GM21526 (cell line): Measurements from ENCODE around the gene MRFAP1L1.

Source experiments
- ATAC-seq: cut with Tn5 transposase; IDR thresholded peaks from one replicate; pipeline ENCODE4 v1.9.1; 2021; ENCODE audit warnings: moderate library complexity; ENCODE audit not compliant: unreplicated experiment, low FRiP score

MRFAP1L1 gene

GRCh38 chr4:6665320-6665654, 44.4 kb downstream of the MRFAP1L1 start:
- ATAC-seq, result no peak

- no peak for ATAC-seq
These were observed 45.9 kb downstream of the MRFAP1L1 start for GRCh38 chr4:6663596-6664393.

- no peak for ATAC-seq
These were observed 47.1 kb downstream of the MRFAP1L1 start for GRCh38 chr4:6662591-6662990.

- no peak for ATAC-seq
These were observed 49.2 kb downstream of the MRFAP1L1 start for GRCh38 chr4:6660430-6660829.

- no peak for ATAC-seq
These were observed 49.8 kb downstream of the MRFAP1L1 start for GRCh38 chr4:6659897-6660296.

GRCh38 chr4:6658597-6659075, 51.0 kb downstream of the MRFAP1L1 start:
- no peak for ATAC-seq

GRCh38 chr4:6658209-6658595, 51.5 kb downstream of the MRFAP1L1 start:
- no peak for ATAC-seq
